Measurements from ENCODE around the gene SYCP2.

SYCP2 gene

DNA sequence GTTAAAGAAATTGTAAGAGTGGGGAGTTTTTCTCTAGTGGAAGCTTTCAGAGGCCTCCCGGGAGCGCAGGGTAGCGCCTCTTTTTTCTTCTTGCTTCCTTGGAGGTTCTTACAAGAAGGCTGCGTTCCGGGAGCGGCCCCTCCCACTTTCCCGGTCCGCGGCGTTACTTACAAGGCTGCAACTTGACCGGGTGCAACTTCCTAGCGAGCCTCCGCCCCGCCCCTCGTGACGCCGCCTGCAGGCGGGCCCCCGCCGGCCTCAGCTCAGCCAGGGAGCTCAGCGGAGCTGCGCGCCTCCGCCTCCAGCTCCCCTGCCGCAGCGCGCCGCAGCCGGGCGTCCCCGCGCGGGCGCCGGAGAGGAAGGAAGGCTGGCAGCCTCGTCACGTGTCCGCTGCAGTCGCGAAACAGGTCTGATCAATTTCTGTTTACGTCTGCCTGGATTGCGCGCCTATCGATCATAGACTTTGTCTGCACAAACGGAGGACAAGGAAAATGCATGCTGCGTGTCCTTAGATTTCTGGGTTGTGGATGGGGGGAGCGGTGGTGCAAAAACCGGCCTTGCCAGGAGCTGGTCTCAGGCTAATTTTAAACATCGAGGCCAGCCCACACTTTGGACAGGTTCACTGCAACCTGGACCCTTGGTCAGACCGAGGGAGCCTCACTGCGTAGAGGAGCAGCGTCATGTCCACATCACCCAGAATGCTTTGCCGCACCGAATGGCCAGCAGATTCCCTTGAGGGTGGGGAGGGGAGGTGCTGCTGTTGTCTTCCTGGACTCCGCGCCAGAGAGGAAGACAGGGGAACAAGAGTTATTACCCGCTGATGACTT, 6.9 kb upstream of the SYCP2 start, which contains the start of the genes FAM217B and PPP1R3D:
Gene FAM217B (plus strand): TSS at position 261 of the 827 bp plus-strand sequence. CDS start 3,555 bp downstream, outside the sequence.
Gene PPP1R3D (minus strand): TSS at position 177 of the 827 bp plus-strand sequence. CDS start 374 bp downstream, outside the sequence.
- DNase-seq: peak; percentile 93

DNA sequence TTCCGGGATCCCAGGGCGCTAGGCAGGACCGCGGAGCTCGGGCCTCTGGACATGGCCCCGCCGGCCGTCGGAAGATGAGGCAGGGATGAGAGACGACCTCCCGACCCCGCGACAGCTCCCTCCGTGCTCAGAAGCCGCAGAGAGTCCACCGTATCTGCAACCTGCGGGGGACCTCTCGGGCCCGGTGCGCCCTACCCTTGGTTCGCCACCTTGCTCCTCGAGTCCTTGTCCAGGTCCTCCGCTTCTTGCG, 6.4 kb upstream of the SYCP2 start:
- DNase-seq: no peak

DNA sequence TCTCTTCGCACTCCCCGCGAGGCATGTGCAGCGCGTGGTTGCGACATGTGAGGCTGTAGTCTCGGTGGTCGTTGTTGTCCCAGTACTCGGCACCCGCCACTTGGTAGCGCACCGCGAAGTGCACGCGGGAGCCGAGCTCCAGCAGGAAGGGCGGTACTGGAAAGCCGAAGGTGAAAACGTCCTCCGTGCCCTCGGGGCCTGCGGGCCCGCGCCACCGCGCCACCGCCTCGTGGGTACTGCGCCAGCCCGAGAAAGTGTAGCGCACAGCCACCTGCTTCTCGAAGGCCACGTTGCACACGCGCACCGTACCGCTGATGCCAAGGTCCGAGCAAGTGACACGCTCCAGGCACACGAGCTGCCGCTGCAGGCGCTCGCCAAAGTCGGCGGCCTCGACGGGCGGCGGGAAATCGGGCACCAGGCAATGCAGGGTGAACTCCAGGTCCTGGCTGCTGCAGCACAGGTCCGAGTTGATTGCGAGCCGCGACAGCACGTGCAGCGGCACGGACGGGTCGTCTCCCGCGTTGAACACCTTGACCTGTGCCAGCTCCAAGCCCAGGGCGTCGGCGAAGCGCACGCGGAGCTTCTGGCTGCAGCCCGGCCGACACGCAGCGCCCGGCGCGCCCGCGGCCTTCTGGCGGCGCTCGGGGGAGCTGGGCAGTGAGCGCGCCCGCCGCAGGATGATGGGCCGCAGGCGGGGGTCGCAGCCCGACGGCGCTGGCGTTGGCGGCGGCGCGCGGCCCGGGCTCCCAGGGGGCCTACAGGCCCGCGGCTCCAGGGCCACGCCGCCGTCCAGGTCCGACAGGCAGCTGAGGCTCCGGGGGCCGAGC, 5.8 kb upstream of the SYCP2 start:
- peak; percentile 13 for DNase-seq

DNA sequence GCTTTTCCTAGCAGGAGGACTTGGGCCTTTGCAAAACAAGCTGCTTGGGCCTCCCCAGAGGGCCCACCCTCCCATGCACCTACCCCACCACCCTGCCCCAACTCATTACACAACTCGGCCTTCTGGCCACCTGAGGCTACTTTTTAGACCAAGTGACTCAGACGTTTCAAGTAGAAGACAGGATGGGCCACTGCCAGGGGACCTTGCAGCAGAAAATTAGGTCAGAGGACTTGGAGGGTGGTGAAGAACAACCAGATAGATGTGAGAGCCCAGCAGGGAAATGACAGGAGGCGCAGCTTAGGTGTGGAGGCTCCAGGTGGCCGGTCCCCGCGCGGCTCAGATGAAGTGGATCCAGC, 5.2 kb upstream of the SYCP2 start:
- no peak for DNase-seq

GRCh38 chr20:59938221-59938620, 4.8 kb upstream of the SYCP2 start:
- DNase-seq: no peak

DNA sequence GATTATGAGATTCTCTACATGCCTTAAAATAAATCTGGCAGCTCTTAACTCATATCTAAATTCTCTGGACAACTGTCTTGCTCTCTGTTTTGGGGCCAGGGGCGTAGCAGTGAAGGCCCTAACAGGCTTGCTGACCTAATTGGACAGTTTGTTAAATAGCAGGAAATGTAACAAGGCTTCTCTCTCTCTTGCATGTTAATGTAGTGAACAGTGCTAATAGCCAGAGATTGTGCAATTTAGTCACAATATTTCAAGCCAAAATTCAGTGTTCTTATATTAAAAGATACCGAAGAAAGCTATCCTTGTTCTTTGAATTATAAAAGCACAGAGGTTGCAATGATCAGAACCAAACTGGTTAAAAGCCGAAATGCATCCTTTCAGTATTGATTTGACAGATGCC, 3.7 kb upstream of the SYCP2 start:
- DNase-seq: no peak

GRCh38 chr20:59936409-59936808, 3.0 kb upstream of the SYCP2 start:
- no peak for DNase-seq

GRCh38 chr20:59935457-59936185, 2.2 kb upstream of the SYCP2 start:
- no peak for DNase-seq

DNA sequence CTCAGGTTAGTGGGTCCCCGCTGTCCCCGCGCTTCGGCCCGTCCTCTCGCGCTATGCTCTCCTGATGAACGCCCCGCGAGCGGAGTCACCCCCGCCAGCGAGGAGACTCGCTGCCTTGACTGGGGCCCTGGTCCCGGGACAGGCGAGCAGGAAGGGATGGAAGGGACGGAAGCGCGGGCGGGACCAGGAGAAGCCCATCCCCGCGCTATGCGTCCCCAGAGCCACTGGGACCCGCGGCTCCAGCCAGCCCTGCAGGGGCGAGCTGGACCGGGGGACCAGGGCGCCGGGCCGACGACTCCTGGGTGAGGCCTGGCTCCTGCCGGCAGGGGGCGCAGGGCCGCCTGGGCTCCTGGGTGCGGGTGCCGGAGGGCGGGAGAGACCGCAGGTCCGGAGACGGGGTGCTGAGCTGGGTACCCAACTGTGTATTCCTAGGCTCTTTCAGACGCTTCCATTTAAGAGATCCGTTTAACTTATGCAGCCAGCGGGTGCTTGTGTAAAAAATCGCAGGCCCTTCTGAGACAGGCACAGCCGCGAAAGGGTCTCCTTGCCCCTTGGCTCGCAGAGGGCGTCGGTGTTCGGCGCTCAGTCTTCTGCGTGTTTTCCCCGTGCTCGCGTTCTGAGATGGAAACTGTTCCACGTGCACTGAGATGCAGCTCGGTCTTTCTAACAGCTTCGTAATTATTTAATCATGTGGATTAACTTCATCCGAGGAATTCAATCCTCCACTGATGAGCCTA, 580 bp upstream of the SYCP2 start:
- DNase-seq: peak; percentile 85

- DNase-seq: no peak
Observed at GRCh38 chr20:59932616-59933295, 681 bp downstream of the SYCP2 start.

GRCh38 chr20:59931511-59932312, 1.7 kb downstream of the SYCP2 start:
- no peak for DNase-seq

DNA sequence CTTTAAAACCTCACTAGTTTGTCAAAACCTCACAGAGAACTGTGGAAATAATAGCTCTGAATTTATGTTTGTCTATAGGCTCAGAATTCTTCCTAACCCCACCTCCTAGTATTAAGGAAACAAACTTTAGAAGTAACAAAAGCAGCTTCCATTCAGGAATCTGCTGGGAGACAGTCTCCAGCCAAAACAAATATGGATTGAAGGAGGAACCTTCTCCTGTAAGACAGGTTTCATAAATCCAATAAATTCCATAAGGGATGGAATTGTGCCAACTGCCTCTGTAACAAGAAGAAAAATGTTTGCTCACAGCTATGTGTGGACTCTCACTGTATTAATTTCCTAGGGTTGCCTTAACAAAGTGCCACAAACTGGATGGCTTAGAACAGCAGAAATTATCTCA, 7.5 kb downstream of the SYCP2 start:
- DNase-seq: no peak

DNA sequence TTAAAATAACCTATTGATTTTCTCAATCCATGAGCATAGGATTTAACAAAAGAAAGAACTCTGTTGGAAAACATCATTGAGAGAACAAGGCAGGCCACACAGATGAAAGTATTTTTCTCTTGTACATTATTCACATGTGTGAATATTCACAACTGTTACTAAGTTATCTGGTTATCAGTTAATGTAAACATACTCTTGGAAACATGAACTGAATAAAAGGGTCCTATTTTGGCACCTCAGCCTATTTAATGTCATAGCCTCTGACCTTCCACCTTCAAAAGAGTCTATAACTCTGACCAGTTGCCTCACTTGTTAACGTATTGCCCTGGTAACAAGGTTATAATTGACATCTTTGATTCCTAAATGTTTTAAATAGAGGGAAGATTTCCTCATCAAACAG, 8.1 kb downstream of the SYCP2 start:
- no peak for DNase-seq

GRCh38 chr20:59923514-59923913, 9.9 kb downstream of the SYCP2 start:
- DNase-seq: no peak

GRCh38 chr20:59920944-59921343, 12.5 kb downstream of the SYCP2 start:
- DNase-seq: no peak

GRCh38 chr20:59912609-59913008, 20.8 kb downstream of the SYCP2 start:
- DNase-seq: no peak

GRCh38 chr20:59911041-59911440, 22.4 kb downstream of the SYCP2 start:
- DNase-seq: no peak

DNA sequence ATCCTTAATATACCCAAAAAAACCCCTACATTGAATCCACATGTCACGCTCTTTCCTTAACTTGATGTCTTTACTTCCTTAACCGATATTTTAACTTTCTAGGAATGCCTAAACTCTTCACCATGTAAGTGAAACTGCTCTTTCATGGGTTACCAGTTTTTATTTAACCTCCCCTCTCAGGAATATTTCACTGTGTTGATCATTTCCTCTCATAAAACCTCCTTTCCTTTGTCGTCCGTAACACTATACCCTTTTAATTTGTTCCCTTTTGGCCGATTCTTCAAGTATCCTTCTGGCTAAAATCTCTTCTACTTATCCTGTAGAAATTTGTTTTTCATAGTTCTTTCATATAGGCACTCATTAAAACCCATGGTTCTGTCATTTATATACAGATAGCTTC, 24.6 kb downstream of the SYCP2 start:
- no peak for DNase-seq

GRCh38 chr20:59903621-59904020, 29.8 kb downstream of the SYCP2 start:
- no peak for DNase-seq

DNA sequence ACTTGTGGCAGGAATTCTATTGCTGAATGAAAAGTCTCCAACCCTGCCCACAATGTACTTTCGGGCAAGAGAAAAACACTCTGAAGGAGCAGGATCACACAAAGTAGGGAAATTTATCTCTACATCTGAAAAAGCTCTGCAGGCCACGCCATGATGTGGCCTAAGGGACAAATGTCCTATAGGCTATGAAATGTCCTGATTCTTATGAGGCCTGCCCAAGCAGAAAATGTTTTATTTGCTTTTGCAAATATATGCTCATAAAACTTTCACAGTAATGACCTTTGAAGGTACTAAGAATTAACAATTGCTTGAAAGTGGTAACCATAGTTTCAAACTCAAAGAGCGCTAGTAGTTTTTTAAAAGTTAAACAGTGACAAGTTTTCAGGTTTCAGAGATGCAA, 31.0 kb downstream of the SYCP2 start:
- DNase-seq: no peak

- no peak for DNase-seq
Observed at GRCh38 chr20:59895908-59896307, 37.5 kb downstream of the SYCP2 start.
